Hematopoietic multipotent progenitor cell treated with erythropoietin and hydrocortisone succinate and interleukin-3 and kit ligand, for 6 days (in vitro differentiated cells): ENCODE measurements around the gene RPL10.

Experiments
- DNase-seq: peaks from one replicate; pipeline ENCODE4 v3.0.0-alpha.2; 2015

The RPL10 gene

GRCh38 chrX:154401918-154402621 is 3.9 kb downstream of the RPL10 start:
- peak; percentile 35 for DNase-seq

- no peak for DNase-seq
These were observed 4.5 kb downstream of the RPL10 start for GRCh38 chrX:154402622-154403127.

GRCh38 chrX:154403192-154403591 is 5.0 kb downstream of the RPL10 start:
- DNase-seq: no peak

GRCh38 chrX:154403858-154404257 is 5.7 kb downstream of the RPL10 start:
- DNase-seq: no peak

- DNase-seq: no peak
These were observed 6.5 kb downstream of the RPL10 start for GRCh38 chrX:154404625-154405192.

- DNase-seq: no peak
These were observed 10.6 kb downstream of the RPL10 start for GRCh38 chrX:154408659-154409221.

- DNase-seq: peak; percentile 85
These were observed 11.2 kb downstream of the RPL10 start, which contains the start of gene DNASE1L1 for GRCh38 chrX:154409222-154409871. DNASE1L1 (minus strand) TSS chrX:154409254; CDS start chrX:154405568, 3,686 bp downstream.

GRCh38 chrX:154411981-154412340 is 13.8 kb downstream of the RPL10 start:
- DNase-seq: peak; percentile 76

GRCh38 chrX:154412468-154412867 is 14.3 kb downstream of the RPL10 start:
- DNase-seq: peak; percentile 61

GRCh38 chrX:154413142-154413541 is 15.0 kb downstream of the RPL10 start:
- DNase-seq: no peak

GRCh38 chrX:154417157-154417556 is 19.0 kb downstream of the RPL10 start:
- peak; percentile 22 for DNase-seq

- no peak for DNase-seq
These were observed 21.0 kb downstream of the RPL10 start for GRCh38 chrX:154419189-154419588.

GRCh38 chrX:154419688-154420401 is 21.7 kb downstream of the RPL10 start:
- no peak for DNase-seq

GRCh38 chrX:154420402-154420756 is 22.2 kb downstream of the RPL10 start:
- no peak for DNase-seq

GRCh38 chrX:154426916-154427770 is 29.0 kb downstream of the RPL10 start:
- DNase-seq: peak; percentile 14

- DNase-seq: peak; percentile 94
These were observed 30.3 kb downstream of the RPL10 start, which contains the start of gene ATP6AP1 for GRCh38 chrX:154428176-154429171. ATP6AP1 (plus strand) TSS chrX:154428677; CDS start chrX:154428693, 16 bp downstream.

GRCh38 chrX:154429711-154430110 is 31.5 kb downstream of the RPL10 start:
- DNase-seq: peak; percentile 10

- DNase-seq: peak; percentile 23
These were observed 32.3 kb downstream of the RPL10 start for GRCh38 chrX:154430479-154430878.

GRCh38 chrX:154430916-154431315 is 32.7 kb downstream of the RPL10 start:
- DNase-seq: peak; percentile 44

GRCh38 chrX:154431341-154431740 is 33.2 kb downstream of the RPL10 start:
- DNase-seq: peak; percentile 46

- DNase-seq: no peak
These were observed 34.0 kb downstream of the RPL10 start for GRCh38 chrX:154432210-154432609.
